Retinal pigment epithelial cell (primary cell): ENCODE measurements around the gene DNASE1L3.

Experiments used
- DNase-seq: peaks from one replicate; pipeline ENCODE4 v3.0.0-alpha.2; 2010; ENCODE audit warnings: low read depth
- H3K4me3 ChIP-seq: 2 replicates; pipeline ENCODE4 v1.5.1; 2011; ENCODE audit warnings: mild to moderate bottlenecking, low read length, control low read depth, moderate library complexity
- TF ChIP-seq, protein P1 (sequence below): conservative IDR thresholded peaks from 2 replicates; pipeline ENCODE4 v1.5.1; 2011; ENCODE audit warnings: low read depth, low read length, control low read depth, inconsistent platforms

DNASE1L3 gene

DNA sequence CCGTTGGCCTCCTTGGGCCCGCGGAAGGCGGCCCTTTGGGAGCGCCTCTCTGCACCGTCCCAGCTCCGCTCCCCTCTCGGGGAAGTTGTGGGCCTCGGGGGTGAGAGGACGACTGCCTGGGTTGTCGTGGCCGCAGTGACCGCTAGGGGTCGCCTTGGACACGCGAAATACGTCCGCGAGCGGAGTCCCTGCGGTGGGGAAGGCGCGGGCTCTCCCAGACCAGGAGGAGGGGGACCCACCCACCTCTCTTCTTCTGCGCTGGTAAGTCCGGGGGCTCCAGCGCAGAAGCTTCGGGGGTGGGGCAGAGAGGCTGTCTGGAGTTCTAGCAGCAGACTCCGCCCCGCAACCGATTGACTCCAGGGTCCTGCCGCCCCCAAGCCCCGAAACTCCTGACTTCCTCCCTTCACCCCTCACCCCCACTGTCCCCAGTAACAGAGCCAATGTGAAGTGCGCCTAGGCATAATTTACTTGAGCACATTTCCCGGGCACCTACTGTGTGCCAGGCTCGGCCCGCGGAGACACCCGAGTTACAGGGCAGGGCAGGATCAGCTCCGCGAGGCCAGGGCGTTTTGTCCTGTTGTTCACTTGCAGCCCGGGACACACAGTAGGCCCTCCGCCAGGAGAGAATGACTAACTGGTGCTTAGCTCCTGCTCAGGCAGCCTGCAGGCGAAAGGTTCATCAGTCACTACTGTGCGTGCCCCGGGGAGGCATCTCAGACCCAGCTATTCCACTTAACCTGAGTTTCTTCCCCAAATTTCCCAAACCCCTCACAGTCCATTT lies 32.8 kb downstream of the DNASE1L3 start:
- TF ChIP-seq, protein P1, sequence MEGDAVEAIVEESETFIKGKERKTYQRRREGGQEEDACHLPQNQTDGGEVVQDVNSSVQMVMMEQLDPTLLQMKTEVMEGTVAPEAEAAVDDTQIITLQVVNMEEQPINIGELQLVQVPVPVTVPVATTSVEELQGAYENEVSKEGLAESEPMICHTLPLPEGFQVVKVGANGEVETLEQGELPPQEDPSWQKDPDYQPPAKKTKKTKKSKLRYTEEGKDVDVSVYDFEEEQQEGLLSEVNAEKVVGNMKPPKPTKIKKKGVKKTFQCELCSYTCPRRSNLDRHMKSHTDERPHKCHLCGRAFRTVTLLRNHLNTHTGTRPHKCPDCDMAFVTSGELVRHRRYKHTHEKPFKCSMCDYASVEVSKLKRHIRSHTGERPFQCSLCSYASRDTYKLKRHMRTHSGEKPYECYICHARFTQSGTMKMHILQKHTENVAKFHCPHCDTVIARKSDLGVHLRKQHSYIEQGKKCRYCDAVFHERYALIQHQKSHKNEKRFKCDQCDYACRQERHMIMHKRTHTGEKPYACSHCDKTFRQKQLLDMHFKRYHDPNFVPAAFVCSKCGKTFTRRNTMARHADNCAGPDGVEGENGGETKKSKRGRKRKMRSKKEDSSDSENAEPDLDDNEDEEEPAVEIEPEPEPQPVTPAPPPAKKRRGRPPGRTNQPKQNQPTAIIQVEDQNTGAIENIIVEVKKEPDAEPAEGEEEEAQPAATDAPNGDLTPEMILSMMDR, result peak; percentile 85
- H3K4me3 ChIP-seq, result peak overlapping the region; percentile 45
- DNase-seq, result no peak

DNA sequence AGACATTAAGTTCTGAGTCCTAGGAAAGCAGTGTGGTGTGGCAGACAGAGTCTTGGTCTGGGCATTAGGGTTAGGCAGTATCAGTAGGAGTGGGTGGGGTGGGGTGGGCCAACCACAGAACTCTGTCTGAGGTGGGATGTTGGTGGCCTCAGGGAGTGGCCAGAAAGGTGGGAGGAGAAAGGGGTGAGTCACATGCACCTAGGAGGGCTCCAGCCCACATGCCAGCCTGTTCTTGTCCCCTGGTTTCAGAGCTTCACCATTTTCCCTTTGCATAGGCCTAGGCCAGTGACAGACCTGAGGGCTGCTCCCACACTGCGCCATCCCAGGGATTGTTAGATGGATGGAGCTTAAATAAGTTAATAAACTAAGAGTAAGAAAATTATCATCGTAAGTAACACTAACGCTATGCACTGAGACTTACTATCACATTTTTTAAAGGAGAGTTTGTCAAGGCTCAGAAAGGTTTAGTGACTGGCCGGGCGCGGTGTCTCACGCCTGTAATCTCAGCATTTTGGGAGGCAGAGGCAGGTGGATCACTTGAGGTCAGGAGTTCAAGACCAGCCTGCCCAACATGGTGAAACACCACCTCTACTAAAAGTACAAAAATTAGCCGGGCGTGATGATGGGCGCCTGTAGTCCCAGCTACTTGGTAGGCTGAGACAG lies 33.8 kb downstream of the DNASE1L3 start:
- TF ChIP-seq, protein P1, result no peak
- H3K4me3 ChIP-seq, result no peak overlapping the region
- no peak for DNase-seq

DNA sequence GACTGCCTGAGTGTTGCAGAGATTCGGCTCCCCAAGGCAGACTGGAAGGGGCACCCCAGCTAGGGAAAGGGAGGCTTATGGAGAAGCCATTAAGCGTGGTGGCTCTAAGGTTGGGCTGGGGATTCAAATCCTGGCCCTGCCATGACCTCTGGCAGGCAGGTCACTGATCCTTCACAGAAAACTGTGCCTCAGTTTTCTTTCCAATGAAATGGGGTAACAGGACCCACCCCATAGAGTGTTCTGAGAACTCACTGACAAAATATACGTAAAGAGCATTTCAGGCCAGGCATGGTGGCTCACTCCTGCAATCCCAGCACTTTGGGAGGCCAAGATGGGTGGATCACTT lies 34.6 kb downstream of the DNASE1L3 start:
- no peak for DNase-seq
- no peak overlapping the region for H3K4me3 ChIP-seq
- TF ChIP-seq, protein P1, result no peak

DNA sequence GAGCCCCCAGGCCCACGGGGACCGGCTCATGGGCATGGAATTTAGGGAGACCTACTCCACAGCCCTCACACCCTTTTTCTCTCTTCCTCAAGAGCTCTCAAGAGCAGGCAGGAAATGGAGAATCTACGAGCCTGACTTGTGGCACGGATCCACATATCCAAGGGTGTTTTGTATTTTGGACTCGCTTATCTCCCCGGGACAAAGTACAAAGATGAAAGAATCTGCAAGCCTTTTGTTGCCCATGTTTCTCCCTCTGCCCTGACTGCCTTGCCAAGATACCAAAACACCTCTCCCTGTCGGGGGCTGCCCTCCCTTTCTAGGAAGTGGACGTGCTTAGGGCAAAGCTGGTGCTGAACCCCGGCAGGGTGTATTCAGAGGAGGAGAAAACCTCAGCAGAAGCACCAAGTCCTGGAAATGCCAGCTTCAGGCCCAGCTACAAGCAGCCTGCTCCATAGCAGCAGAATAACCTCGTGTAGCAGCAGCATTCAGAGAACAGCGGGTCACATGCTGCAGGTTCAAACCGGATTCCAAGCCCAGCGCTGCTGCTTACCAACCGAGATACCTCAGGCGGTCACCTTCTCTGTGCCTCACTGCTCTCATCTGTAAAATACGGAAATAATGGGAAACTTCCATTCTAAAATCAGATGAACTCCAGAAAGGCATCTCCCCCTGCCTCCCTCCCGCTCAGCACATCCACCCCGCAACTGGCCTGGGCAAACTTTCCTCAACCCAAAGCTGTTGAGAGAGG lies 35.2 kb downstream of the DNASE1L3 start:
- no peak overlapping the region for H3K4me3 ChIP-seq
- TF ChIP-seq, protein P1, result no peak
- no peak for DNase-seq

DNA sequence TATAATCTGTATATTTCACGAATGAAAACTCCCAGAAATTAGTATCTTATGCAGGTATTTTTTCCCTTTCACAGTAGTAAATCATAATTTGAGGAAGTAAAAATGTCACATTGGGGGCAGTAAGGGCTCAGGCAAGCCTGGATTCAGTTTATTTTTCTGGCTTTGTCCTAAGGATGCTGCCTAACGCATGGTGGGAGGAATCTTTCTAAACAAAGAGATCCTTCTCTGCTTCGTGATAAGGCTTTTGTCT lies 35.7 kb downstream of the DNASE1L3 start:
- H3K4me3 ChIP-seq, result no peak overlapping the region
- DNase-seq, result no peak
- TF ChIP-seq, protein P1, result no peak

DNA sequence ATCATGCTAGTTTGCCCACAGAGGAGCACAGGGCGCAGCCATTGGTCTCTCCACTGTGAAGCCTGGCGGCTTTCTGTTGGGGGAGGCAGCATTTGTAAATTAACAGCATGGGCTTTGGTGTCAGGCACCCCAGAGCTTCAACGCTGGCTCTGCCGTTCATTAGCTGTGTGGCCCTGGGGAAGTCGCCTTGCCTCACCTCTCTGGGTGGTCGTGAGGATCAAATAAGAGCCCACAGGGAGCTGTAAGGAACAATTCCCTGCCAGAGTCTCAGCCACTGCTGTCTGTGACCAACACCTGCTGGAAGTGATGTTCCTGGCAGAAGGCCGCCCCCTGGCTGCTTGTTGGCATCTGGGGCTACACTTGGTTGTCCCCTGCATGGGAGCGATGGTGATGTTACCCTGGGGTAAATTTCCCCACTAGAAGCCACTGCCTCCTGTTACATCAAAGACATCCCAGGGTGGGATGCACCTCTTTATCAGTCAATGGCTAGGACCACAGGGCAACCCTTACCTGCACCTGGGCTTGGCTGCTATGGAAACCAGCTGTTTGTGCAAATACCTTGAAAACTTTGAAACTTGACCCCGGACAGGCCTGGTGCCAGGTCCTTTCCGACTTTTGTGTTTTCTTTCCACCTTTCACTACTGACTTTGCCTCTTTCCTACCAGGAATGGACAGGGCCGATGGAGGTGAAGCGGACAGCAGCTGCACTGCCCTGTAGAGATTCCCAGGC lies 36.9 kb downstream of the DNASE1L3 start:
- TF ChIP-seq, protein P1, result peak; percentile 62
- DNase-seq, result no peak
- no peak overlapping the region for H3K4me3 ChIP-seq
